ENCODE measurements around the gene GPSM1.
A peak's percentile ranks its signal among the peaks of the same experiment; 100 is the strongest.
"Not testable (repeated sequence)": the region's sequence is repeated elsewhere in the genome, so short reads cannot be mapped to it uniquely, and the experiment has no call there.

GPSM1 gene

DNA sequence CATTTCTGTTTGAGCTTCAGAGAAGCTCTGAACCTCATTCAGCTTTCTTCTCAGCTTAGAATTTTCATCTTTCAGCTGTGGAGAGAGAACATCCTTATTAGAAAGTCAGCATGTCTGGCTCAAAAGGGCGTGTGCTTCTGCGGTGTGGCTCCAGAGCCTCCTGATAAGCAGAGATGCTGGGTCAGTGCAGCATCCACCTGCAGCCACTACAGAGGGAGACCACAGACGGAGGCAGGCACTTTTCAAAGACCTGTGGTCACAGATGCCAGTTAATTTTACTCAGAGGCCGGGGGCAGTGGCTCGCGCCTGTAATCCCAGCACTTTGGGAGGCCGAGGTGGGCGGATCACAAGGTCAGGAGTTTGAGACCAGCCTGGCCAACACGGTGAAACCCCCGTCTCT is 78.6 kb downstream of the GPSM1 start:
- DNase-seq (ENCODE audit: insufficient read length, low spot score); FAIRE-seq: not testable (repeated sequence)

DNA sequence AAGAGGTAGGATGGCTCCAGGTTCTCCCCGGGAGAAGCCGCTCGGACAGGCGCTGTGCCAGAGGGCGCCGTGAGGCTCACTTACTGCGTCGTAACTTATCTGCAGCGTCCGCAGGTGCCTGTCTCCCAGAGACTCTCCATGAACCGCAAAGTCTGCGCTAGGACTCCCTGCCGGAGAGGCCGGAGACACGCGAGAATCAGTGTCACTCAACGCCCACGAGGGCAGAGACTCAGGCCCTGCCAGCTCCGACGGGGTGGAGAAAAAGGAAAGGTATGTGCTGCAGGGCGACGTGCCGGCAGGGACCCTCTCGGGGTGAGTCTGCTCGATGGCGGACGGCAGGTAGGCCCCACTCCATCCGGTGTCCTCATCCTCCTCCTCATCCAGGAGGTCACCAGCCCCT is 79.7 kb downstream of the GPSM1 start:
- not testable (repeated sequence) for FAIRE-seq; DNase-seq (ENCODE audit: insufficient read length, low spot score)

DNA sequence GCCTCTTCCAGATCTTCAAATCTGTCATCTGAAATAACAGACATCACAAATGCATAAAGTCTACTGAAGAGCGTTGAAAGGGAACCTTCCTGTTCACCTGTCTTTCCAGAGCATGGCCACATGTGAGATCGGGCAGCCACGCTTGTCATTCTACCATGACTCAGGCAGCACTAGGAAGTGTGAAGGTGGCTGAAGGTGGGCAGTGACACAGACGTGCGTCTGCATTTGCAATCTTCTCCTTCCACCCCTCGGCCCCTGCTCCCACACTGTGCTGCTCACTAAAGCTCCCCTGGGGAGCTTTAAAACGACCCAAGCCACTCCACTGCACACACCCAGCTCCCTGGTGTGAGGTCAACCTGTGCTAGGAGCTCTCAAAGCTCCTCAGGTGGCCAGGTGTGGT is 80.6 kb downstream of the GPSM1 start:
- peak; percentile 31 for FAIRE-seq
- no peak for DNase-seq (ENCODE audit: insufficient read length, low spot score)

Measured in GM19239 (cell line).